ENCODE data around the gene ERMAP.
"Not testable (repeated sequence)": the region's sequence is repeated elsewhere in the genome, so short reads cannot be mapped to it uniquely, and the experiment has no call there.

The ERMAP gene

GRCh38 chr1:42868466-42868865, 51.5 kb downstream of the ERMAP start:
- not testable (repeated sequence) for H3K27me3 Mint-ChIP-seq, H3K4me1 Mint-ChIP-seq, H3K36me3 Mint-ChIP-seq, H3K9me3 Mint-ChIP-seq, H3K4me3 Mint-ChIP-seq, H3K27ac Mint-ChIP-seq

GRCh38 chr1:42869254-42869653, 52.3 kb downstream of the ERMAP start:
- not testable (repeated sequence) for H3K36me3 Mint-ChIP-seq, H3K9me3 Mint-ChIP-seq, H3K4me3 Mint-ChIP-seq, H3K27ac Mint-ChIP-seq, H3K27me3 Mint-ChIP-seq, H3K4me1 Mint-ChIP-seq

- not testable (repeated sequence) for H3K36me3 Mint-ChIP-seq, H3K4me1 Mint-ChIP-seq, H3K9me3 Mint-ChIP-seq, H3K27me3 Mint-ChIP-seq, H3K4me3 Mint-ChIP-seq, H3K27ac Mint-ChIP-seq
Measured at GRCh38 chr1:42869751-42870150, 52.8 kb downstream of the ERMAP start.

- H3K36me3 Mint-ChIP-seq, H3K9me3 Mint-ChIP-seq, H3K27ac Mint-ChIP-seq, H3K4me3 Mint-ChIP-seq, H3K27me3 Mint-ChIP-seq, H3K4me1 Mint-ChIP-seq: not testable (repeated sequence)
Measured at GRCh38 chr1:42873108-42873507, 56.2 kb downstream of the ERMAP start.

GRCh38 chr1:42873670-42874069, 56.7 kb downstream of the ERMAP start:
- Mint-ChIP-seq H3K4me3 (no peak overlapping the region), H3K27ac (no peak overlapping the region), H3K9me3 (peaks cover 7% of the 10 kb centered on the region), H3K4me1 (peaks cover 4% of the 10 kb centered on the region), H3K27me3 (peaks cover 3% of the 10 kb centered on the region), H3K36me3 (no peaks in the 10 kb centered on the region)

GRCh38 chr1:42876009-42876408, 59.1 kb downstream of the ERMAP start:
- peaks cover 7% of the 10 kb centered on the region for H3K9me3 Mint-ChIP-seq
- peaks cover 4% of the 10 kb centered on the region for H3K4me1 Mint-ChIP-seq
- no peak overlapping the region for H3K27ac Mint-ChIP-seq
- H3K27me3 Mint-ChIP-seq: peaks cover 4% of the 10 kb centered on the region
- H3K36me3 Mint-ChIP-seq: no peaks in the 10 kb centered on the region
- no peak overlapping the region for H3K4me3 Mint-ChIP-seq

GRCh38 chr1:42877380-42877779, 60.5 kb downstream of the ERMAP start:
- H3K9me3 Mint-ChIP-seq: peaks cover 7% of the 10 kb centered on the region
- H3K27ac Mint-ChIP-seq: no peak overlapping the region
- no peaks in the 10 kb centered on the region for H3K36me3 Mint-ChIP-seq
- no peaks in the 10 kb centered on the region for H3K4me1 Mint-ChIP-seq
- peaks cover 4% of the 10 kb centered on the region for H3K27me3 Mint-ChIP-seq
- H3K4me3 Mint-ChIP-seq: no peak overlapping the region

GRCh38 chr1:42880384-42880783, 63.5 kb downstream of the ERMAP start:
- Mint-ChIP-seq H3K27me3 (peaks cover 4% of the 10 kb centered on the region), H3K36me3 (no peaks in the 10 kb centered on the region), H3K4me1 (no peaks in the 10 kb centered on the region), H3K9me3 (no peaks in the 10 kb centered on the region), H3K4me3 (no peak overlapping the region), H3K27ac (no peak overlapping the region)

- Mint-ChIP-seq H3K4me3 (no peak overlapping the region), H3K9me3 (no peaks in the 10 kb centered on the region)
Measured at GRCh38 chr1:42886046-42886739, 69.3 kb downstream of the ERMAP start.

GRCh38 chr1:42886800-42887199, 69.9 kb downstream of the ERMAP start:
- no peaks in the 10 kb centered on the region for H3K27me3 Mint-ChIP-seq
- no peak overlapping the region for H3K27ac Mint-ChIP-seq
- H3K9me3 Mint-ChIP-seq: no peaks in the 10 kb centered on the region
- no peak overlapping the region for H3K4me3 Mint-ChIP-seq
- H3K36me3 Mint-ChIP-seq: no peaks in the 10 kb centered on the region
- no peaks in the 10 kb centered on the region for H3K4me1 Mint-ChIP-seq

More at GRCh38 chr1:42886046-42886739, 69.3 kb downstream of the ERMAP start:
- Mint-ChIP-seq H3K27ac (no peak overlapping the region), H3K27me3 (no peaks in the 10 kb centered on the region), H3K36me3 (no peaks in the 10 kb centered on the region), H3K4me1 (no peaks in the 10 kb centered on the region)

- Mint-ChIP-seq H3K27me3 (no peaks in the 10 kb centered on the region), H3K9me3 (no peaks in the 10 kb centered on the region), H3K36me3 (no peaks in the 10 kb centered on the region), H3K4me3 (no peak overlapping the region), H3K4me1 (no peaks in the 10 kb centered on the region), H3K27ac (no peak overlapping the region)
Measured at GRCh38 chr1:42887366-42887765, 70.4 kb downstream of the ERMAP start.

GRCh38 chr1:42888013-42888633, 71.2 kb downstream of the ERMAP start:
- H3K36me3 Mint-ChIP-seq: no peaks in the 10 kb centered on the region
- H3K4me1 Mint-ChIP-seq: no peaks in the 10 kb centered on the region
- H3K9me3 Mint-ChIP-seq: no peaks in the 10 kb centered on the region
- H3K27me3 Mint-ChIP-seq: no peaks in the 10 kb centered on the region
- no peak overlapping the region for H3K4me3 Mint-ChIP-seq
- no peak overlapping the region for H3K27ac Mint-ChIP-seq

- Mint-ChIP-seq H3K27me3 (no peaks in the 10 kb centered on the region), H3K27ac (no peak overlapping the region), H3K36me3 (no peaks in the 10 kb centered on the region), H3K4me1 (no peaks in the 10 kb centered on the region), H3K9me3 (no peaks in the 10 kb centered on the region), H3K4me3 (no peak overlapping the region)
Measured at GRCh38 chr1:42889264-42889663, 72.3 kb downstream of the ERMAP start.

GRCh38 chr1:42891465-42892138, 74.7 kb downstream of the ERMAP start:
- H3K36me3 Mint-ChIP-seq: no peaks in the 10 kb centered on the region
- H3K27me3 Mint-ChIP-seq: no peaks in the 10 kb centered on the region
- no peak overlapping the region for H3K27ac Mint-ChIP-seq
- no peaks in the 10 kb centered on the region for H3K4me1 Mint-ChIP-seq
- H3K9me3 Mint-ChIP-seq: peaks cover 10% of the 10 kb centered on the region
- no peak overlapping the region for H3K4me3 Mint-ChIP-seq

Data from activated naive CD4-positive, alpha-beta T cell treated with anti-CD3 and anti-CD28 coated beads, Interleukin-2, amount 50 U/mL, for 24 hours (primary cell).